DND-41 (cell line): Measurements from ENCODE around the gene LRRC46.

Source experiments
- ATAC-seq: fragments of 200-7000 bp; cut with Tn5 transposase; 3 replicates; pipeline ENCODE4 v1.9.1; 2021; ENCODE audit warnings: low read depth; ENCODE audit not compliant: insufficient read depth
- DNase-seq: peaks from one replicate; pipeline ENCODE4 v3.0.0-alpha.2; 2020
- H2AFZ ChIP-seq: 2 replicates; pipeline ENCODE4 v1.6.0; 2012; ENCODE audit warnings: low read depth, low read length
- H3K27ac ChIP-seq: 2 replicates; pipeline ENCODE4 v1.5.1; 2012; ENCODE audit warnings: low read length, inconsistent platforms
- H3K27me3 ChIP-seq: fragments of 200-600 bp; sonication (generic); 2 replicates; pipeline ENCODE4 v1.6.0; 2012; ENCODE audit warnings: low read length, mild to moderate bottlenecking, inconsistent platforms; ENCODE audit not compliant: insufficient read depth, poor library complexity
- H3K36me3 ChIP-seq: 2 replicates; pipeline ENCODE4 v1.5.1; 2012; ENCODE audit warnings: low read length, inconsistent platforms; ENCODE audit not compliant: insufficient read depth
- H3K4me1 ChIP-seq: 2 replicates; pipeline ENCODE4 v1.5.1; 2012; ENCODE audit warnings: mild to moderate bottlenecking, low read length; ENCODE audit not compliant: insufficient read depth
- H3K4me2 ChIP-seq: 2 replicates; pipeline ENCODE4 v1.6.0; 2012; ENCODE audit warnings: mild to moderate bottlenecking, moderate library complexity, low read length, inconsistent platforms; ENCODE audit not compliant: insufficient read depth
- H3K4me3 ChIP-seq, 2 experiments: fragments of 200-600 bp in 1 of 2; shearing (Covaris generic) in 1 of 2; 2 replicates each; pipeline ENCODE4 v1.5.1; 2012 to 2016; ENCODE audit warnings: inconsistent platforms in 2 of 2, low read length in 2 of 2, mild to moderate bottlenecking in 2 of 2, low read depth in 1 of 2, moderate library complexity in 1 of 2
- H3K79me2 ChIP-seq: 2 replicates; pipeline ENCODE4 v1.6.0; 2012; ENCODE audit warnings: low read length, inconsistent platforms; ENCODE audit not compliant: insufficient read depth
- H3K9ac ChIP-seq: 2 replicates; pipeline ENCODE4 v1.6.0; 2012; ENCODE audit warnings: low read depth, mild to moderate bottlenecking, inconsistent platforms, low read length, moderate library complexity
- H3K9me3 ChIP-seq: 2 replicates; pipeline ENCODE4 v1.5.1; 2012; ENCODE audit warnings: low read length, moderate library complexity, mild to moderate bottlenecking, inconsistent platforms; ENCODE audit not compliant: insufficient read depth, severe bottlenecking
- H4K20me1 ChIP-seq: 2 replicates; pipeline ENCODE4 v1.6.0; 2012; ENCODE audit warnings: low read length; ENCODE audit not compliant: insufficient read depth
- EZH2 ChIP-seq: IDR thresholded peaks from 3 replicates; pipeline ENCODE4 v1.6.1; 2012; ENCODE audit warnings: borderline replicate concordance, low read depth, mild to moderate bottlenecking, moderate library complexity, low read length, inconsistent platforms; ENCODE audit not compliant: severe bottlenecking
- TF ChIP-seq, protein P1 (sequence below): IDR thresholded peaks from 2 replicates; pipeline ENCODE4 v1.5.1; 2012; ENCODE audit warnings: borderline replicate concordance, low read length, moderate library complexity, mild to moderate bottlenecking; ENCODE audit not compliant: poor library complexity, severe bottlenecking; ENCODE audit errors: extremely low read depth

LRRC46 gene

GRCh38 chr17:47804461-47804860, 27.0 kb upstream of the LRRC46 start:
- TF ChIP-seq, protein P1, sequence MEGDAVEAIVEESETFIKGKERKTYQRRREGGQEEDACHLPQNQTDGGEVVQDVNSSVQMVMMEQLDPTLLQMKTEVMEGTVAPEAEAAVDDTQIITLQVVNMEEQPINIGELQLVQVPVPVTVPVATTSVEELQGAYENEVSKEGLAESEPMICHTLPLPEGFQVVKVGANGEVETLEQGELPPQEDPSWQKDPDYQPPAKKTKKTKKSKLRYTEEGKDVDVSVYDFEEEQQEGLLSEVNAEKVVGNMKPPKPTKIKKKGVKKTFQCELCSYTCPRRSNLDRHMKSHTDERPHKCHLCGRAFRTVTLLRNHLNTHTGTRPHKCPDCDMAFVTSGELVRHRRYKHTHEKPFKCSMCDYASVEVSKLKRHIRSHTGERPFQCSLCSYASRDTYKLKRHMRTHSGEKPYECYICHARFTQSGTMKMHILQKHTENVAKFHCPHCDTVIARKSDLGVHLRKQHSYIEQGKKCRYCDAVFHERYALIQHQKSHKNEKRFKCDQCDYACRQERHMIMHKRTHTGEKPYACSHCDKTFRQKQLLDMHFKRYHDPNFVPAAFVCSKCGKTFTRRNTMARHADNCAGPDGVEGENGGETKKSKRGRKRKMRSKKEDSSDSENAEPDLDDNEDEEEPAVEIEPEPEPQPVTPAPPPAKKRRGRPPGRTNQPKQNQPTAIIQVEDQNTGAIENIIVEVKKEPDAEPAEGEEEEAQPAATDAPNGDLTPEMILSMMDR = no peak
- no peak for TF ChIP-seq EZH2
- Histone ChIP-seq H2AFZ (no peak overlapping the region), H4K20me1 (peaks cover 4% of the 10 kb centered on the region; the same call in 1 of the 2 replicates), H3K9ac (no peak overlapping the region), H3K9me3 (no peaks in the 10 kb centered on the region), H3K4me2 (no peak overlapping the region), H3K27me3 (no peaks in the 10 kb centered on the region), H3K4me3 (no peak overlapping the region), H3K79me2 (no peaks in the 10 kb centered on the region), H3K4me1 (no peaks in the 10 kb centered on the region), H3K36me3 (peaks cover 27% of the 10 kb centered on the region), H3K27ac (no peak overlapping the region)
- DNase-seq (no peak), ATAC-seq (no peak)

DNA sequence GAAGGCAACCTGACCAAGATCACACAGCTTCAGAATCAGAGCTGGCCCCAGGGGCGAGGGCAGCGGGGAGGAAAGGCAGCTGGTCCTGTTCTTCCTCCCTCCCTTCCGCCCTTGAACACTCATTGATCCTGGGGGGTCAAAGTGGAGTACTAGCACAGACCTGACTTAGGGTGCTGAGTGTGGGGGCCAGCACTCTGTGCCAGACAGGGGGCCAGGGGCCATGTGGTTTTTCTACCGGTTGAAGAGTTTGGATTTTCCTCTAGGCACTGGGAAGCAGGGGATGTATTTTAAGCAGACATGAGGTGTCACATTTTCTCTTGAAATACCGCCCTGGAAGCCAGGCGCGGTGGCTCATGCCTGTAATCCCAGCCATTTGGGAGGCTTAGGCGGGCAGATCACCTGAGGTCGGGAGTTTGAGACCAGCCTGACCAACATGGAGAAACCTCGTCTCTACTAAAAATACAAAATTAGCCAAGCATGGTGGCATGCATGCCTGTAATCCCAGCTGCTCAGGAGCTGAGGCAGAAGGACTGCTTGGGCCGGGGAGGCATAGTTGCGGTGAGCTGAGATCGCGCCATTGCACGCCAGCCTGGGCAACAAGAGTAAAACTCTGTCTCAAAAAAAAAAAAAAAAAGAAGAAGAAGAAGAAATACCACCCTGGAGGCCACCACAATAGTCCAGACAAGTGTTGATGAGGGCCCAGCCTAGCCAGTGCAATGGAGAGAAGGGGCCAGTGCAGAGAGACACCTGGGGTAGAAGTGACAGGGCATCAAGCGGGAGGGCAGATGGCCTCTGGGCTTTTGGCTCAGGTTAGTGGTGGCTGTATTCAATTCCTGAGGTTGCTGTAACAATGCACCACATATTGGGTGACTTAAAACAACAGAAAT, 25.2 kb upstream of the LRRC46 start:
- H4K20me1 ChIP-seq = peaks cover 4% of the 10 kb centered on the region; the same call in 1 of the 2 replicates
- TF ChIP-seq EZH2 = no peak
- TF ChIP-seq, protein P1 = no peak
- ATAC-seq (no peak), DNase-seq (no peak)
- no peaks in the 10 kb centered on the region for H3K79me2 ChIP-seq
- no peak overlapping the region for H3K4me2 ChIP-seq
- no peak overlapping the region for H3K9ac ChIP-seq
- H3K27me3 ChIP-seq = no peaks in the 10 kb centered on the region
- no peak overlapping the region for H3K4me3 ChIP-seq
- H2AFZ ChIP-seq = no peak overlapping the region
- H3K27ac ChIP-seq = no peak overlapping the region
- no peaks in the 10 kb centered on the region for H3K9me3 ChIP-seq
- H3K4me1 ChIP-seq = no peaks in the 10 kb centered on the region
- peaks cover 34% of the 10 kb centered on the region for H3K36me3 ChIP-seq

- no peak for DNase-seq
- peaks cover 37% of the 10 kb centered on the region for H3K36me3 ChIP-seq
- H3K4me2 ChIP-seq = no peak overlapping the region
- no peak overlapping the region for H2AFZ ChIP-seq
- H3K79me2 ChIP-seq = no peaks in the 10 kb centered on the region
- H4K20me1 ChIP-seq = peaks cover 4% of the 10 kb centered on the region; the same call in 1 of the 2 replicates
- ATAC-seq = no peak
- no peak overlapping the region for H3K4me3 ChIP-seq
- H3K9ac ChIP-seq = no peak overlapping the region
- no peaks in the 10 kb centered on the region for H3K4me1 ChIP-seq
- no peaks in the 10 kb centered on the region for H3K27me3 ChIP-seq
- no peak overlapping the region for H3K27ac ChIP-seq
- TF ChIP-seq, protein P1 = no peak
- no peak for TF ChIP-seq EZH2
- no peaks in the 10 kb centered on the region for H3K9me3 ChIP-seq
Observed at GRCh38 chr17:47806913-47807255, 24.6 kb upstream of the LRRC46 start.
